Kidney tubule cell (primary cell): ENCODE measurements around the gene CDKAL1.

Experiments
- DNase-seq: peaks from one replicate; pipeline ENCODE4 v3.0.0-alpha.2; 2018; ENCODE audit warnings: low spot score

The CDKAL1 gene

GRCh38 chr6:20969551-20969950 lies 435.3 kb downstream of the CDKAL1 start:
- no peak for DNase-seq

DNA sequence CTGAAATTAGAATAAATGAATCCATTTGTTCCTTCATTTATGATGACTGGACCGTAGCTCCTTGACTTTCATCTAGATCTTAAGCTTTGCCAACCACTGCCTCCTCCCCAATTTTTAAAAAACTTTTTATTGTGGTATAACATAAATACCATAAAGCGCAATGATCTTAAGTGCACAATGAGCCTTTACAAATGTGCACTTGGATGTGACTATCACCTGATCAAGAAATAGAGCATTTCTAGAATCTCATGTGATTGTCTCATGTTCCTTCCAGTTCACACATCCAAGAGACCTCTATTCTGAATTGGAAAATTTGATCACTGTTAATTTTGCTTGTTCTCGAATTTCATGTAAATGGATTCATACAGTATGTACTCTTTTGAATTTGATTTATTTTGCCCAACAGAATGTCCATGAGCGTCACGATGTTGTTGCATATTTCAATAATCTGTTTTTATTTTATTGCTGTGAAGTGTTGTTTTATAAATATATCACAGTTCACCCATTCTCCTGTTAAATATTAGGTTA lies 442.2 kb downstream of the CDKAL1 start:
- DNase-seq: no peak

- DNase-seq: peak; percentile 12
Observed at GRCh38 chr6:20978151-20978614, 443.9 kb downstream of the CDKAL1 start.

- DNase-seq: no peak
Observed at GRCh38 chr6:20979076-20979475, 444.8 kb downstream of the CDKAL1 start.

- no peak for DNase-seq
Observed at GRCh38 chr6:20983961-20984360, 449.7 kb downstream of the CDKAL1 start.

DNA sequence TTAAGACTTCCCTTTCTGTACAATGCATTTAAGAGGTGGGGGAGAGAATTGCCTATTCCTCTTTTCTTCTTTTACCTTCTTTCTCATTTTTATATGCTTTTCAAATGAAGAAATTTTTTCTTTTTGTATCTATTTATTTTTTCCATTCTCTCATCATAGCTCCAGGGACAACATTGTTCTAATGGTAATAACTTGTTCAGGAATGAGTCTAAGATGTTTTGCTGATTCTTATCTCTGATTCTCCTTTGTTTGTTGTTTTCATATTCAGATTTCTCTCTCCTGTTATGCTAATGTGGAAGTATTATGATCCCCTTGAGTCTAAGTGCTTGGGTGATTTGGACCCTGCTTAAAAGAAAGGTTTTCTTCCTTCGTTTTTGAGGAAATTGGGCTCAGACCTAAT lies 451.6 kb downstream of the CDKAL1 start:
- no peak for DNase-seq

DNA sequence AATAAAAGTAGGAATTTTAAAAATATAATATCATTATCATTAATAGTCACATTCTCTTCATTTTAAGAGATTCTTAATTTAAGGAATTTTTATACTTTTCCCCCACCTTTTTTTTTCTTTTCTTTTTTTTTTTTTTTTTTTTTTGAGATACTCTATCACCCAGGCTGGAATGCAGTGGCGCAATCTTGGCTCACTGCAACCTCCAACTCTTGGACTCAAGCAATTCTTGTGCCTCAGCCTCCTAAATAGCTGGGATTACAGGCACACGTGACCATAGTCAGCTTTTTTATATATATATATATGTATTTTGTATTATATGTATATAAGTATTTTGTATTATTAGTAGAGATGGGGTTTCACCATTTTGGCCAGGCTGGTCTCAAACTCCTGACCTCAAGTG lies 457.7 kb downstream of the CDKAL1 start:
- DNase-seq: no peak

GRCh38 chr6:20996099-20996498 lies 461.8 kb downstream of the CDKAL1 start:
- DNase-seq: no peak

GRCh38 chr6:20997143-20997769 lies 463.0 kb downstream of the CDKAL1 start:
- DNase-seq: no peak

DNA sequence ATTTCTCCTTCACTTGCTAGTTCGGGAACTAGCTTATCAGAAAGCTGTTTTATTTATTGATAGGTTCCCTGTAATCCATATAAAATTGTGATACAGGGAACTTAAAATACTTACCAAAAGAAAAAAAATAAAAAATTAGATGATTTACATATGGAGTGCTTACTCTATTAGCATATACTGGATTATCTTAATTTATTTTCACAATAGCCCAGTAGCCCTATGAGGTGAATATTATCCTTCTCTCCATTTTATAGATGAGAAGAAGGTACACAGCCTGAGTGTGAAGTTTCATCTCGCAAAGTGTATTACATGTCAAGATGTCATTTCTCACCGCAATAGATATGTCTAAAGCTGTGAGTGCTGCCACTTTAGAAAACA lies 463.5 kb downstream of the CDKAL1 start:
- no peak for DNase-seq

GRCh38 chr6:20998748-20999448 lies 464.6 kb downstream of the CDKAL1 start:
- DNase-seq: no peak

GRCh38 chr6:21000331-21000801 lies 466.1 kb downstream of the CDKAL1 start:
- DNase-seq: no peak

- DNase-seq: no peak
Observed at GRCh38 chr6:21001736-21002135, 467.5 kb downstream of the CDKAL1 start.

GRCh38 chr6:21003780-21004541 lies 469.7 kb downstream of the CDKAL1 start:
- DNase-seq: peak; percentile 24

DNA sequence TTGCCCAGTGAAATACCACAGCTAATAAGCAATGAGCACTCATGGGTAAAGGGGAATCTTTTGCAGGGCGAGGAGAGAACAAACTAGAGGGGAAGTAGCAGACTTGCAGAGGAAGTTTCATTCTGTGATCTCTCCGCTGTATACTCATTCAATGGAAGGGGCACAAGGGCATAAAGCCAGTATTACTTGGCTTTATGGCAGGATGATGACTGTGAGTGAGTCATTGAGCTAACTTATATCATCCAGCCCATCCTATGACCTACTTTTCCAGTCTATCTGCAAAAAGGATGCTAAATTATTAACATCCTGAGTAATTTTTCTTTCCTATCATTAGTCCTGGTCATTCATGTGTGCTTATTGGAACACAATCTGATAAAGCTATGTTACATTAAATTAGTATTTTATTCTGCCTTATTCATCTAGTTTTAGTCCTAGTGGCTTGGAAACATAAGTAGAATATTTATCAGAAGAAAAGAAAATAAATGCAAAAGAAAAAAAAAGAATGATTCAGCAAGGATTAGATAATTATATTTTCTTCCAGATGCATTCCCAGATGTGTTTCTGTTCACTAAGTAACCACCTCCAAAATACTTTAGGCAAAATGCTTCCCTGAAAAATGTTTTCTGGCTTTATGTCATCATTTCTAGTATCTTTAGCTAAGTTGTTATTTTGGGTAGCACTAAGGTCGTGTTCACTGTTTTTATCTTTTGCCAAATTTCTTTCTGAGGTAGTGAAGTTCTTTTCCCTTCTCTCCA lies 471.7 kb downstream of the CDKAL1 start:
- peak; percentile 96 for DNase-seq

- no peak for DNase-seq
Observed at GRCh38 chr6:21019614-21020013, 485.4 kb downstream of the CDKAL1 start.

DNA sequence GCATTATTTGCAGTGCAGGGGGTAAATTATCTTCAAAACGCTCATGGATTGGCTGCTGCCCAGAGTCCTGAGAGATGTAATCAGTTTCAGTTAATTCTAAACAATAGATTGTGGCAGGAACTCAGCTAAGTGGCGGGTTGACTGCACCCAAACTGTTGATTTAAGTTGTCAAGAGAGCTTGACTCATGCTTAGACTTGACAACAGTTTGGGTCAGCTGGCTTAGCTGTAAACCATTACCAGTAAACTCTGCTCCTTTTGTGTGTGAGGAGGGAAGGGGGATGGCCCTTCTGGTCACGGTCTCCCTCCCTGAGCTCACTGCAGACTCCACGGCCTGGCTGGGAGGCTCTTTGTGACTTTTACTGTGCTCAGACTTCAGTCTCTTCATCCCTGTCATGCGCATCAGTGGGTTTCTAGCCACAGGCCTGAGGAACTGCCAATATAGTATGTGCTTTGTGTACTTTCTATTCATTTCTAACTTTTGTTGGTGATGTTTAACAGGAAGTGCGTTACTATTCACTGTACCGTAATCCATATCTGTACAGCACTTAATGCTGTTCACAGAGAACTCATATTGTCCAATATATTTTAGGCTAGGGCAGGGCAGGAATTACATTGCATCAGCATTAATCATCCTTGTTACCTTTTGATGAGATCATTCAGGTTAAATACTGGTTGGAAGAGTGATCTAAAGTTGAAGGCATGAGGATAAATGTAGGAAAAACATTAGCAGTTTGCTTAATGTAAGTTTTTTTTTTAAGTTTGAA lies 488.3 kb downstream of the CDKAL1 start:
- DNase-seq: peak; percentile 100

- DNase-seq: peak; percentile 59
Observed at GRCh38 chr6:21023210-21023609, 489.0 kb downstream of the CDKAL1 start.

DNA sequence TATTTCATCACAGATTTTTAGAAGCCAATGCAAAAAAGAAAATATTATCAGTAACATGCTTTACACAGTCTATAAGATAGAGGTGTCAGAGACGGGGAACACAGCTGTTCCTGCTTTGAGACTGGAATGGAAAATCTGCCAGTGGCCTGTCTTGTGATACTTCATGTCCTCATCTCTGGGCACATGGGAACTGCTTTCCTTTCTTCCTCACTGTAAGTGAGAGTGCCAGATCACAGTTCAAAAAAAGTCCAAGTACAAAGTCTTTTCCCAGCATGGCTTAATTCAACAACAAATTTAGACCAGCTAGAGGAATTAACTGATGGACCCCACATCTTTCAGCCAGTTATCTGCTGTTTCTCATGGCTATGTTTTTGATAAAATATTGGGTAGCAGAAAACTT lies 490.4 kb downstream of the CDKAL1 start:
- DNase-seq: no peak

GRCh38 chr6:21026576-21027273 lies 492.5 kb downstream of the CDKAL1 start:
- peak; percentile 84 for DNase-seq

DNA sequence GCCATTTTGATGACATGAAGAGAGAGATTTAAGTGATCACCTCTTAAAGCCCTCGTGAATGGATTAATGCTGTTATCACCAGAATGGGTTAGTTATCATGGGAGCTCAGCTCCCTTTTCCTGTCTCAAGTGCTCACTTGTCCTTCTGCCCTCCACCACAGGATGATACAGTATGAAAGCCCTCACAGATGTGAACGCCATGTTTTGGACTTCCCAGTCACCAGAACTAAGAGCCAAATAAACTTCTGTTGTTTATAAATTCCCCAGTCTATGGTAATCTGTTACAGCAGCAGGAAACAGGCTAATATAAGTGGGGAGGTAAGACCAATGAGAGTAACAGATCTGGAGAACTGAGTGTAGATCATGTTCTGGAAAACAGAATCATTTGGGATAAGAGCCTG lies 493.2 kb downstream of the CDKAL1 start:
- DNase-seq: no peak
